Naive thymus-derived CD4-positive, alpha-beta T cell (primary cell): ENCODE measurements around the gene CHRNE. TPM values are rescaled to one million over a fixed set of nuclear protein-coding genes. Genes with fewer than 3 reads are reported as not detected.
A peak's percentile ranks its signal among the peaks of the same experiment; 100 is the strongest.
"Not testable (repeated sequence)": the region's sequence is repeated elsewhere in the genome, so short reads cannot be mapped to it uniquely, and the experiment has no call there.

ENCODE experiments used
- ATAC-seq: fragments of 150-1000 bp; cut with Tn5 transposase; 2 replicates; pipeline ENCODE4 v1.10.0; 2021; ENCODE audit warnings: mild to moderate bottlenecking, moderate library complexity
- CTCF ChIA-PET: fragments of 350-600 bp; sonication (Branson Sonifier 250); formaldehyde crosslinking; loops from one replicate; lab custom pipeline; 2021; ENCODE audit warnings: antibody characterized with exemption; lab: Charles Lee
- POLR2A ChIA-PET: fragments of 350-600 bp; sonication (Branson Sonifier 250); formaldehyde crosslinking; loops from one replicate; lab custom pipeline; 2021; ENCODE audit warnings: antibody characterized with exemption, inconsistent platforms; lab: Charles Lee
- DNase-seq, 9 donors: peaks; one replicate each; pipeline versions ENCODE4 v3.0.0 to v3.0.0-alpha.2; 2020 to 2022; ENCODE audit warnings: mixed read lengths in 1 of 9
- H3K27ac ChIP-seq: one replicate; pipeline ENCODE4 v1.7.0; 2013; ENCODE audit warnings: mild to moderate bottlenecking, low read depth, low read length, moderate library complexity
- H3K27me3 ChIP-seq, 2 donors: one replicate each; pipeline ENCODE4 v1.7.0; 2013; ENCODE audit warnings: low read length in 2 of 2, mild to moderate bottlenecking in 2 of 2, moderate library complexity in 2 of 2; ENCODE audit not compliant: control insufficient read depth in 2 of 2, insufficient read depth in 2 of 2
- H3K36me3 ChIP-seq, 3 experiments: 1 replicate in 2 of 3; 2 replicates in 1 of 3; pipeline ENCODE4 v1.7.0; 2013; ENCODE audit warnings: low read length in 3 of 3, mild to moderate bottlenecking in 3 of 3, moderate library complexity in 1 of 3; ENCODE audit not compliant: insufficient read depth in 3 of 3, control insufficient read depth in 2 of 3
- H3K4me1 ChIP-seq, 2 donors: one replicate each; pipeline ENCODE4 v1.7.0; 2013; ENCODE audit warnings: low read length in 2 of 2, mild to moderate bottlenecking in 2 of 2, moderate library complexity in 1 of 2; ENCODE audit not compliant: control insufficient read depth in 2 of 2, insufficient read depth in 2 of 2
- H3K4me3 ChIP-seq: 2 replicates; pipeline ENCODE4 v1.7.0; 2013; ENCODE audit warnings: mild to moderate bottlenecking, low read length
- H3K9me3 ChIP-seq, 3 experiments: 1 replicate in 2 of 3; 2 replicates in 1 of 3; pipeline ENCODE4 v1.7.0; 2013; ENCODE audit warnings: low read length in 3 of 3; ENCODE audit not compliant: control insufficient read depth in 2 of 3
- H3K27ac Mint-ChIP-seq, 9 donors: one replicate each; pipeline ENCODE4 v1.8.0; 2020 to 2022; ENCODE audit warnings: mixed read lengths in 9 of 9, mild to moderate bottlenecking in 8 of 9, moderate library complexity in 5 of 9, inconsistent platforms in 2 of 9
- H3K27me3 Mint-ChIP-seq, 5 donors: one replicate each; pipeline ENCODE4 v1.8.0; 2021 to 2022; ENCODE audit warnings: mixed read lengths in 5 of 5, mild to moderate bottlenecking in 1 of 5
- H3K36me3 Mint-ChIP-seq, 5 donors: one replicate each; pipeline ENCODE4 v1.8.0; 2020 to 2022; ENCODE audit warnings: mixed read lengths in 5 of 5, mild to moderate bottlenecking in 3 of 5, inconsistent platforms in 1 of 5
- H3K4me1 Mint-ChIP-seq, 7 donors: one replicate each; pipeline ENCODE4 v1.8.0; 2020 to 2022; ENCODE audit warnings: mixed read lengths in 7 of 7, mild to moderate bottlenecking in 3 of 7, inconsistent platforms in 1 of 7
- H3K4me3 Mint-ChIP-seq, 10 donors: one replicate each; pipeline ENCODE4 v1.8.0; 2020 to 2022; ENCODE audit warnings: mild to moderate bottlenecking in 10 of 10, mixed read lengths in 10 of 10, moderate library complexity in 6 of 10, inconsistent platforms in 2 of 10
- H3K9me3 Mint-ChIP-seq, 11 donors: one replicate each; pipeline ENCODE4 v1.8.0; 2020 to 2022; ENCODE audit warnings: mixed read lengths in 11 of 11, mild to moderate bottlenecking in 4 of 11, inconsistent platforms in 1 of 11, moderate library complexity in 1 of 11
- intact Hi-C, 2 donors: fragments of 100-400 bp; cut with micrococcal nuclease; formaldehyde crosslinking; loops; one replicate each; pipeline ENCODE4 v1.15.1; 2023
- polyA plus RNA-seq, 2 donors: library from polyadenylated mRNA; unstranded; fragments of 300-500 nt; fragmentation: Illumina TruSeq; gene quantifications; one replicate each; pipeline ENCODE4 v1.2.3, GENCODE V29; 2021
- total RNA-seq, 6 experiments: library from RNA in 5 of 6; stranded (reverse) in 5 of 6; gene quantifications; 1 replicate in 5 of 6; 2 replicates in 1 of 6; pipeline ENCODE4 v1.2.3 and lab custom pipeline; 2021 to 2026

Gene CHRNE
- total and polyA plus RNA-seq, 7 experiments from 2014 or later, result 0.24 to 6.5 (median 0.77) TPM; not detected in 1

GRCh38 chr17:4859816-4860625 is 42.9 kb downstream of the CHRNE start:
- POLR2A ChIA-PET, result interaction anchor here (1.0 kb wide), 1 partner anchor 51 kb away, joined by 3 read pairs; no protein-coding TSS in a partner anchor
- no peaks in the 10 kb centered on the region for H3K27me3 ChIP-seq
- H3K9me3 ChIP-seq, result no peaks in the 10 kb centered on the region
- Mint-ChIP-seq H3K4me3 (no peak overlapping the region), H3K9me3 (peaks cover 0 to 4% (median 0%) of the 10 kb centered on the region in 11 donors), H3K27ac (no peak overlapping the region), H3K36me3 (peaks cover 0 to 19% (median 13%) of the 10 kb centered on the region in 5 donors), H3K4me1 (peaks cover 19 to 34% (median 26%) of the 10 kb centered on the region in 7 donors), H3K27me3 (no peaks in the 10 kb centered on the region)
- CTCF ChIA-PET, result no interaction called here
- no peak overlapping the region for H3K4me3 ChIP-seq
- no peak for DNase-seq
- H3K27ac ChIP-seq, result no peak overlapping the region
- no peak for ATAC-seq
- no peaks in the 10 kb centered on the region for H3K4me1 ChIP-seq
- intact Hi-C loops, result no loop called here
- H3K36me3 ChIP-seq, result peaks cover 0 to 24% (median 3%) of the 10 kb centered on the region in 3 experiments

GRCh38 chr17:4858882-4859260 is 44.0 kb downstream of the CHRNE start:
- intact Hi-C loops, result no loop called here
- Mint-ChIP-seq H3K4me3 (no peak overlapping the region), H3K27ac (no peak overlapping the region), H3K36me3 (peaks cover 0 to 27% (median 20%) of the 10 kb centered on the region in 5 donors), H3K4me1 (peaks cover 26 to 44% (median 31%) of the 10 kb centered on the region in 7 donors), H3K9me3 (peaks cover 0 to 4% (median 0%) of the 10 kb centered on the region in 11 donors), H3K27me3 (no peaks in the 10 kb centered on the region)
- CTCF ChIA-PET, result interaction anchor here (0.6 kb wide), 2 partner anchors 30 to 293 kb away, joined by 3 read pairs; no protein-coding TSS in a partner anchor
- H3K4me3 ChIP-seq, result no peak overlapping the region
- POLR2A ChIA-PET, result no interaction called here
- H3K4me1 ChIP-seq, result peaks cover 0 to 3% of the 10 kb centered on the region in 2 donors
- no peaks in the 10 kb centered on the region for H3K27me3 ChIP-seq
- DNase-seq (no peak), ATAC-seq (no peak)
- H3K36me3 ChIP-seq, result peaks cover 0 to 28% (median 7%) of the 10 kb centered on the region in 3 experiments
- no peak overlapping the region for H3K27ac ChIP-seq
- H3K9me3 ChIP-seq, result no peaks in the 10 kb centered on the region

DNA sequence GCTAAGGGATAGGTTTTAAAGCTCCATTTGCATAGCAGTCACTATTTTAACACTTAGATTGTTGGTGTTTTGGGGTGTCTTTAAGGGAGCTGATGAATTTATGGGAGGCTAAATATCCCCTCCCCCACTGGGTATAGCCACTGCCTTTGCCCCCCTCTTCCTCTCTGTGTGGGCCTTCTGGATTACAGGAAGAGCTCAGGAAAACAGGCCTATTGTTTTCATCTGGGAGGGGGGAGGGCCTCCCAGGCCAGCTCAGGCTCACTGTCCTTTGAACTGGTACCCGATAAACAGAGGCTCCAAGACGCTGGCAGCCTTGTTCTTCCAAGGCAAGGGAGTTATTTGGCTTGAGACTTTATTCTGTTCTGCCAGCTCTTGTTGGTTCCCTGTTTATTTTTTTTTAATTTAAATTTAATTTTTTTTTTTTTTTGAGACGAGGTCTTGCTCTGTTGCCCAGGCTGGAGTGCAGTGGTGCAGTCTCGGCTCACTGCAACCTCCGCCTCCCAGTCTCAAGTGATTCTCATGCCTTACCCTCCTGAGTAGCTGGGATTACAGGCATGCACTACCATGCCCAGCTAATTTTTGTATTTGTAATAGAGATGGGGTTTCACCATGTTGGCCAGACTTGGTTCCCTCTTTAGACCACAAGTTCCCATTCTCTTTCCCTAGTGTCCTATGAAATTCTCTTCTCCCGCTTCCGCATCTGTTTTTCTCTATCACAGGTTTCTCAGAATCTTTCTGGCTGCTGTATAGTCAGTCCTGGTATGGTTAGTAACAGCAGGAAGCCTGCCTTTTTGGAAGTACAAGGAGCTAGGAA is 44.6 kb downstream of the CHRNE start:
- H3K9me3 Mint-ChIP-seq, result peaks cover 0 to 4% (median 0%) of the 10 kb centered on the region in 11 donors
- no peak overlapping the region for H3K27ac Mint-ChIP-seq
- ChIA-PET CTCF (interaction anchor here (0.6 kb wide), 2 partner anchors 31 to 292 kb away, joined by 3 read pairs; no protein-coding TSS in a partner anchor), POLR2A (interaction anchor here (0.7 kb wide), 1 partner anchor 544 kb away, joined by 3 read pairs; no protein-coding TSS in a partner anchor)
- DNase-seq, result no peak
- Histone ChIP-seq H3K27me3 (no peaks in the 10 kb centered on the region), H3K36me3 (peaks cover 0 to 30% (median 7%) of the 10 kb centered on the region in 3 experiments), H3K27ac (no peak overlapping the region), H3K4me3 (no peak overlapping the region), H3K9me3 (no peaks in the 10 kb centered on the region), H3K4me1 (peaks cover 0 to 8% of the 10 kb centered on the region in 2 donors)
- intact Hi-C loops, result no loop called here
- peak overlapping the region in 1 of 10 donors; percentile 16 for H3K4me3 Mint-ChIP-seq
- H3K4me1 Mint-ChIP-seq, result peaks cover 25 to 46% (median 34%) of the 10 kb centered on the region in 7 donors
- H3K27me3 Mint-ChIP-seq, result no peaks in the 10 kb centered on the region
- peaks cover 0 to 27% (median 20%) of the 10 kb centered on the region in 5 donors for H3K36me3 Mint-ChIP-seq
- no peak for ATAC-seq

DNA sequence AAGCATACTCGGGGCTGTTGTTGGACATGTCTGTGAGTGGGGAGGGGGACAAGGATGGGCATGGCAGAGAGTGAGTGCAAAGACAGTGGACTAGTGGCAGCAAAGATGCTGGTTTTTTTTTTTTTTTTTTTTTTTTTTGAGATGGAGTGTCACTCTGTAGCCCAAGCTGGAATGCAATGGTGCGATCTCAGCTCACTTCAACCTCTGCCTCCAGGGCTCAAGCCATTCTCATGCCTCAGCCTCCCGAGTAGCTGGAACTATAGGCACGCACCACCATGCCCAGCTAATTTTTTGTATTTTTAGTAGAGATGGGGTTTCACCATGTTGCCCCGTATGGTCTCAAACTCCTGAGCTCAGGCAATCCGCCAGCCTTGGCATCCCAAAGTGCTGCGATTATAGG is 45.6 kb downstream of the CHRNE start:
- H3K27me3 ChIP-seq, H3K4me3 Mint-ChIP-seq, ATAC-seq, H3K27ac ChIP-seq, intact Hi-C loops, POLR2A ChIA-PET, H3K27me3 Mint-ChIP-seq, H3K4me1 ChIP-seq, H3K4me3 ChIP-seq, DNase-seq, H3K9me3 ChIP-seq, H3K9me3 Mint-ChIP-seq: not testable (repeated sequence)
- H3K36me3 ChIP-seq, result peaks cover 0 to 30% (median 7%) of the 10 kb centered on the region in 3 experiments
- CTCF ChIA-PET, result interaction anchor here (0.6 kb wide), 1 partner anchor 86 kb away, joined by 3 read pairs; no protein-coding TSS in a partner anchor
- H3K4me1 Mint-ChIP-seq, result peaks cover 25 to 47% (median 36%) of the 10 kb centered on the region in 7 donors
- peak overlapping the region in 1 of 9 donors; percentile 76 for H3K27ac Mint-ChIP-seq
- H3K36me3 Mint-ChIP-seq, result peaks cover 0 to 27% (median 20%) of the 10 kb centered on the region in 5 donors

GRCh38 chr17:4856937-4857314 is 46.0 kb downstream of the CHRNE start:
- H3K27me3 ChIP-seq, result no peaks in the 10 kb centered on the region
- no peaks in the 10 kb centered on the region for H3K9me3 ChIP-seq
- no peaks in the 10 kb centered on the region for H3K27me3 Mint-ChIP-seq
- CTCF ChIA-PET, result no interaction called here
- peaks cover 0 to 26% (median 18%) of the 10 kb centered on the region in 5 donors for H3K36me3 Mint-ChIP-seq
- H3K36me3 ChIP-seq, result peaks cover 0 to 30% (median 7%) of the 10 kb centered on the region in 3 experiments
- ATAC-seq (no peak), DNase-seq (no peak)
- H3K27ac Mint-ChIP-seq, result peak overlapping the region in 2 of 9 donors; percentile 5 to 76
- POLR2A ChIA-PET, result no interaction called here
- peaks cover 28 to 51% (median 40%) of the 10 kb centered on the region in 7 donors for H3K4me1 Mint-ChIP-seq
- intact Hi-C loops, result no loop called here
- peaks cover 0 to 8% of the 10 kb centered on the region in 2 donors for H3K4me1 ChIP-seq
- H3K4me3 Mint-ChIP-seq, result no peak overlapping the region
- peaks cover 0 to 7% (median 5%) of the 10 kb centered on the region in 11 donors for H3K9me3 Mint-ChIP-seq
- H3K27ac ChIP-seq, result no peak overlapping the region
- H3K4me3 ChIP-seq, result no peak overlapping the region

GRCh38 chr17:4856271-4856936 is 46.5 kb downstream of the CHRNE start:
- DNase-seq, result no peak
- POLR2A ChIA-PET, result no interaction called here

More at GRCh38 chr17:4856271-4856936, 46.5 kb downstream of the CHRNE start:
- H3K27me3 Mint-ChIP-seq, result no peaks in the 10 kb centered on the region
- Histone ChIP-seq H3K9me3 (no peaks in the 10 kb centered on the region), H3K4me3 (no peak overlapping the region), H3K27ac (no peak overlapping the region), H3K36me3 (peaks cover 0 to 29% (median 7%) of the 10 kb centered on the region in 3 experiments), H3K4me1 (peaks cover 0 to 8% of the 10 kb centered on the region in 2 donors), H3K27me3 (no peaks in the 10 kb centered on the region)
- intact Hi-C loops, result no loop called here
- H3K9me3 Mint-ChIP-seq, result peaks cover 0 to 8% (median 5%) of the 10 kb centered on the region in 11 donors
- no peak overlapping the region for H3K4me3 Mint-ChIP-seq
- ATAC-seq, result no peak
- H3K4me1 Mint-ChIP-seq, result peaks cover 28 to 54% (median 43%) of the 10 kb centered on the region in 7 donors
- H3K27ac Mint-ChIP-seq, result peak overlapping the region in 1 of 9 donors; percentile 5
- peaks cover 0 to 29% (median 17%) of the 10 kb centered on the region in 5 donors for H3K36me3 Mint-ChIP-seq
- CTCF ChIA-PET, result no interaction called here
